Vagina (tissue), 2 donors: ENCODE results near the gene IREB2.

Experiments used
- CTCF ChIP-seq, 3 experiments: fragments of 450-650 bp in 2 of 3; fragments of 200-600 bp in 1 of 3; sonication (generic) in 1 of 3; IDR thresholded peaks; one replicate each; pipeline ENCODE4 v1.5.1; 2017 to 2019; ENCODE audit warnings: antibody characterized with exemption in 3 of 3, mild to moderate bottlenecking in 2 of 3, moderate library complexity in 2 of 3
- POLR2A ChIP-seq, 2 donors: fragments of 450-650 bp; IDR thresholded peaks; one replicate each; pipeline ENCODE4 v1.6.1; 2017; ENCODE audit warnings: antibody characterized with exemption in 2 of 2, mild to moderate bottlenecking in 2 of 2, moderate library complexity in 2 of 2

GRCh38 chr15:78509726-78510312 is 71.8 kb downstream of the IREB2 start:
- TF ChIP-seq CTCF (IDR thresholded peaks at IDR 0.05) (no peak), POLR2A (IDR thresholded peaks at IDR 0.05) (no peak)
